Effector memory CD8-positive, alpha-beta T cell (primary cell): ENCODE results near the gene BAD.
A peak's percentile ranks its signal among the peaks of the same experiment; 100 is the strongest.

Experiments used
- ATAC-seq: fragments of 150-1000 bp; cut with Tn5 transposase; replicated peaks from 2 replicates; pipeline ENCODE4 v1.10.0; 2021; ENCODE audit warnings: mild to moderate bottlenecking, moderate library complexity
- DNase-seq, 3 experiments: peaks; one replicate each; pipeline ENCODE4 v3.0.0; 2021
- H3K27ac Mint-ChIP-seq, 2 donors: one replicate each; pipeline ENCODE4 v1.8.0; 2022; ENCODE audit warnings: mild to moderate bottlenecking in 2 of 2, mixed read lengths in 2 of 2, moderate library complexity in 2 of 2
- H3K27me3 Mint-ChIP-seq, 2 donors: one replicate each; pipeline ENCODE4 v1.8.0; 2022; ENCODE audit warnings: mixed read lengths in 2 of 2
- H3K36me3 Mint-ChIP-seq: one replicate; pipeline ENCODE4 v1.8.0; 2022; ENCODE audit warnings: mild to moderate bottlenecking, moderate library complexity, mixed read lengths; ENCODE audit not compliant: insufficient read depth
- H3K4me1 Mint-ChIP-seq, 2 donors: one replicate each; pipeline ENCODE4 v1.8.0; 2022; ENCODE audit warnings: low read depth in 2 of 2, mixed read lengths in 2 of 2
- H3K4me3 Mint-ChIP-seq, 2 donors: one replicate each; pipeline ENCODE4 v1.8.0; 2022; ENCODE audit warnings: mild to moderate bottlenecking in 2 of 2, mixed read lengths in 2 of 2, moderate library complexity in 2 of 2
- H3K9me3 Mint-ChIP-seq, 2 donors: one replicate each; pipeline ENCODE4 v1.8.0; 2022; ENCODE audit warnings: mixed read lengths in 2 of 2

The BAD gene

DNA sequence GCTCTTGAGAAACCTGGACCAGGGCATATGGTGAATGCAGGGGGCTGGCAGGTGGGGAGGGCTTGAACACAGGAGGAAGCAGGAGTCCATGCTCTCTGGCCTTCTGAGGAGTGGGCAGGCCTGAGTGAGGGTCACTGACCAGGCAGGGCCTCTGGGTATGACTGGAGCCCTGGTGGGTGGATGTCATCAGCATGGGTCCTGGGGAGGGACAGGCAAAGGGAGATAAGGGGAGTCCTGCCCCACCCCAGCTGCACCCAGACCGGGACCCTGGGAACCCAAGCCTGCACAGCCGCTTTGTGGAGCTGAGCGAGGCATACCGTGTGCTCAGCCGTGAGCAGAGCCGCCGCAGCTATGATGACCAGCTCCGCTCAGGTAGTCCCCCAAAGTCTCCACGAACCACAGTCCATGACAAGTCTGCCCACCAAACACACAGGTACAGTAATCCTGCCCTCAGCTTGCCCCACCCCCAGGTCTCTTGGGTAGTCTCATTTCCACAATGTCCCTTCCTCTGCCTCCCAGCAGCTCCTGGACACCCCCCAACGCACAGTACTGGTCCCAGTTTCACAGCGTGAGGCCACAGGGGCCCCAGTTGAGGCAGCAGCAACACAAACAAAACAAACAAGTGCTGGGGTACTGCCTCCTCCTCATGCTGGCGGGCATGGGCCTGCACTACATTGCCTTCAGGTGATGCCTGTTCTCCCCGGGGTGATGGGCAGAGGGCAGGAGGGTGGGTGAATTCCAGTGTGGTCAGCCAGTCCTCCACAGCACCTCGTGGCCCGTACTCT, 52.1 kb downstream of the BAD start:
- no peak for DNase-seq
- peak overlapping the region; percentile 61 to 91 for H3K4me3 Mint-ChIP-seq
- no peaks in the 10 kb centered on the region for H3K9me3 Mint-ChIP-seq
- peaks cover 13% of the 10 kb centered on the region for H3K36me3 Mint-ChIP-seq
- H3K27me3 Mint-ChIP-seq = no peaks in the 10 kb centered on the region
- H3K4me1 Mint-ChIP-seq = peaks cover 31 to 33% of the 10 kb centered on the region in 2 donors
- H3K27ac Mint-ChIP-seq = peak overlapping the region in 1 of 2 donors; percentile 49
- ATAC-seq = no peak

DNA sequence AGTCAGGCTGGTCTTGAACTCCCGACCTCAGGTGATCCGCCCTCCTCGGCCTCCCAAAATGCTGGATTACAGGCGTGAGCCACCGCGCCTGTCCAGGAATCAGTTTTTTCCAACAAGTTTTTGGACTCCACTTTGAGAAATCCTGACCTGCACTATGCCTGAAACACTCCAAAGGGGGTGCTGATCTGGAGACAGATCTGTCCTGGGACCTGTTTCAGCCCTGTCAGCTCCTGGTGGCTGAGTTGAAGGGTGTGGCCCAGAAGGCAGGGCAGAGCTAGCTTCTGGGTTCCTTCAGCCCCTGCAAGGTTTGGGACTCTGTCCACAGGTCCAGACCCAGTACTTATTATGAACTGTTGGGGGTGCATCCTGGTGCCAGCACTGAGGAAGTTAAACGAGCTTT, 52.9 kb downstream of the BAD start:
- peaks cover 39 to 41% of the 10 kb centered on the region in 2 donors for H3K4me1 Mint-ChIP-seq
- no peak for ATAC-seq
- peaks cover 16% of the 10 kb centered on the region for H3K36me3 Mint-ChIP-seq
- no peak for DNase-seq
- no peaks in the 10 kb centered on the region for H3K27me3 Mint-ChIP-seq
- H3K4me3 Mint-ChIP-seq = peak overlapping the region; percentile 91 to 93
- H3K9me3 Mint-ChIP-seq = no peaks in the 10 kb centered on the region
- H3K27ac Mint-ChIP-seq = peak overlapping the region in 1 of 2 donors; percentile 38

DNA sequence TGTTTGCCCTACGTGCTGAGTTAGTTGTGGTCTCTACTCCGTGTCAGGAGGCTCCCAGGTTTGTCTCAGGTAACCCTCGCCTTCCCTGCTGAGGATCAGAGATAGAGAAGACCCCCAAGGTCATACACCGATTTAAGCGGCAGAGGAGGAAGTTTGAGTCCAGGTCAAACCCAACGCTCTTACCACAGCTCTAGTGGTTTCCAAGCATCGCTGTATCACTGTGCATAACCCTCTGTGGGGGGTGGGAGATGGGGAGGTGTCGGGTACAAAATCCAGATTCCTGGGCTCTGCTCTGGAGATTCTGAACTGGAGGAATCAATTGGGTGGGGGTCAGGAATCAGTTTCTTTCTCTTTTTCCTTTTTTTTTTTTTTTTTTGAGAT, 53.5 kb downstream of the BAD start:
- ATAC-seq (no peak), DNase-seq (no peak)
- Mint-ChIP-seq H3K4me3 (peak overlapping the region; percentile 91 to 93), H3K9me3 (no peaks in the 10 kb centered on the region), H3K36me3 (peaks cover 16% of the 10 kb centered on the region), H3K27me3 (no peaks in the 10 kb centered on the region), H3K27ac (peak overlapping the region; percentile 97 to 98), H3K4me1 (peaks cover 39 to 41% of the 10 kb centered on the region in 2 donors)

DNA sequence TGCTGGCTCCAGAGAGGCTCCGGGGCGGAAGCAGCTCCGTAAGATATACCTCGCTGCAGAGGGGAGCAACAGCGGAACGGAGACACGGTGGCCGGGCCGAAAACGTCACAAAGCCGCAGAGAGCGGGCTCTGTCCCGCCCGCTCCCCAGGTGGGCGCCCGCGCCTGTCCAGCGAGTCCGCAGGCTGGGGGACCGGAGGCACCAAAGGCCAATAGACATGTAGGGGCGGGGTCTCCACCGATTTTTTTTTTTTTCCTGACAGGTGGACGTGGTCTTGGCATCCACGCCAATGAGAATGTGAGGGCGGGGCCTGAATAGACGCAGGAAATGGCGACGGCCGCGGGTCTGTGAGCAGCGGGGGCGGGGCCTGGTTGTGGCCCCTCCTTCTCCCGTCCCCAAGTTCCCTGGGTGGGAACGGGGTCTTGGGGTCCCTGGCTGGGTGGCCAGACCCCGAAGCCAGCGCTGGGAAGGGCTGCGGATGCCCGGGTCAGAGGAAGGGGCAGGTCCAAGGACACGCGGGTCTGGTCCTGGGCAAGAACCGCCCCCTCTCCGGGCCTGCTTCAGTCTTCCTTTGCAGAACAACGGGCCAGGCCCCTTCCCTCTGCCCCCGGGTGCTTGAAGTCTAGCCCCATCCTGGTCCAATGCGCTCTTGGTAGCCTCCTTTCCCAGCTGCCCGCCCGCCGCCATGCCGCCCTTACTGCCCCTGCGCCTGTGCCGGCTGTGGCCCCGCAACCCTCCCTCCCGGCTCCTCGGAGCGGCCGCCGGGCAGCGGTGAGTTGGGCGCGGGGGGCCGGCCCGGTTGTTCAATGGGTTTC, 54.1 kb downstream of the BAD start, which contains the start of gene DNAJC4:
Gene DNAJC4 (plus strand): TSS at position 378 of the 814 bp plus-strand sequence. CDS start 307 bp downstream, at position 685.
- DNase-seq = peak; percentile 83 to 86 (median 85)
- no peaks in the 10 kb centered on the region for H3K27me3 Mint-ChIP-seq
- peaks cover 16% of the 10 kb centered on the region for H3K36me3 Mint-ChIP-seq
- no peaks in the 10 kb centered on the region for H3K9me3 Mint-ChIP-seq
- H3K27ac Mint-ChIP-seq = peak within 1 kb of the TSS; percentile 97 to 98
- peak within 1 kb of the TSS; percentile 91 to 93 for H3K4me3 Mint-ChIP-seq
- peaks cover 37 to 38% of the 10 kb centered on the region in 2 donors for H3K4me1 Mint-ChIP-seq
- peak; percentile 50 for ATAC-seq

DNA sequence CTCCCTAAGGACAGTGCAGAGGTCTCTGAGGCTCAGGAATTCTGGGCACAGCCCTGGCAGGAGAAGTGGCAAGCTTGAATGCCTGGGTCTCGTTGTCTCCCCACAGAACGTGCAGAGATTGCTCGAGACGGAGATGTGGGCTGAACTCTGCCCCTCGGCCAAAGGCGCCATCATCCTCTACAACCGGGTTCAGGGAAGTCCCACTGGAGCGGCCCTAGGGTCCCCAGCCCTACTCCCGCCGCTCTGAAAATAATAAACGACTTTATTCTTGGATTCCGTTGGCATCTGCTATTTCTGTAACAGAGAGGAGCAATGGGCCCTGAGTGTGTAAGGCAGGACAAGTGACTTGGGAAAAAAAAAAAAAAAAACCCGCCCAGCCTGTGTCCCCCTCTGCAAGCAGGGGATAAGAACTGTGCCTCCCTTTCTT, 54.7 kb downstream of the BAD start:
- Mint-ChIP-seq H3K4me3 (peak overlapping the region; percentile 91 to 93), H3K4me1 (peaks cover 37 to 39% of the 10 kb centered on the region in 2 donors), H3K36me3 (peaks cover 16% of the 10 kb centered on the region), H3K27ac (peak overlapping the region; percentile 97 to 98), H3K27me3 (no peaks in the 10 kb centered on the region), H3K9me3 (no peaks in the 10 kb centered on the region)
- ATAC-seq = no peak
- DNase-seq = no peak

DNA sequence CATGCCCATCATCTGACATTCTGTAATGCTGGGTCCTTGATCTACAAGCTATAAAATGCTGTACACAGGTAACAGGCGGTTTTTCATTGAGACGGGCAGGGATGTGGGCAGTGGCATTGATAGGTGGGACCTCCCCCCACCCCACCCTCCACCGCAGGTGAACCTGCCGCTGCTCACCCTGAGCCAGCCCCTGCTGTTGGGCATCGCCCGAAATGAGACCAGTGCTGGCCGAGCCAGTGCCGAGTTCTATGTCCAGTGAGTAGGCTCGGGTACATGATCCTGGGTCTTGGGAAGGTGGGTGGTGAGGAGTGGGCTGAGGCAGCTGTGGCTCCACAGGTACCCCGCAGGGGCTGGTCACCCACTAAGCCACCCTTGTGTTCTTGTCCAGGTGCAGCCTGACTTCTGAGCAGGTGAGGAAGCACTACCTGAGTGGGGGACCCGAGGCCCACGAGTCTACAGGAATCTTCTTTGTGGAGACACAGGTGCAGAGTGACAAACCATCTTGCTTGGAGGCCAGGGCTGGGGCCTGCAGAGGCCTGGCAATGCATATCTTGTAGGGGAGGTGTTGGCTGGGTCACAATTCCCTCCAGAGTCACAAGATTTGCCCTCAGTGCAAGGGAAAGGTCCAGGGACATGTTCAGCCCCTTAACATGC, 55.2 kb downstream of the BAD start:
- no peaks in the 10 kb centered on the region for H3K27me3 Mint-ChIP-seq
- H3K4me3 Mint-ChIP-seq = peak overlapping the region; percentile 91 to 93
- H3K9me3 Mint-ChIP-seq = no peaks in the 10 kb centered on the region
- H3K36me3 Mint-ChIP-seq = peaks cover 19% of the 10 kb centered on the region
- ATAC-seq (no peak), DNase-seq (no peak)
- peak overlapping the region; percentile 97 to 98 for H3K27ac Mint-ChIP-seq
- peaks cover 37 to 40% of the 10 kb centered on the region in 2 donors for H3K4me1 Mint-ChIP-seq

DNA sequence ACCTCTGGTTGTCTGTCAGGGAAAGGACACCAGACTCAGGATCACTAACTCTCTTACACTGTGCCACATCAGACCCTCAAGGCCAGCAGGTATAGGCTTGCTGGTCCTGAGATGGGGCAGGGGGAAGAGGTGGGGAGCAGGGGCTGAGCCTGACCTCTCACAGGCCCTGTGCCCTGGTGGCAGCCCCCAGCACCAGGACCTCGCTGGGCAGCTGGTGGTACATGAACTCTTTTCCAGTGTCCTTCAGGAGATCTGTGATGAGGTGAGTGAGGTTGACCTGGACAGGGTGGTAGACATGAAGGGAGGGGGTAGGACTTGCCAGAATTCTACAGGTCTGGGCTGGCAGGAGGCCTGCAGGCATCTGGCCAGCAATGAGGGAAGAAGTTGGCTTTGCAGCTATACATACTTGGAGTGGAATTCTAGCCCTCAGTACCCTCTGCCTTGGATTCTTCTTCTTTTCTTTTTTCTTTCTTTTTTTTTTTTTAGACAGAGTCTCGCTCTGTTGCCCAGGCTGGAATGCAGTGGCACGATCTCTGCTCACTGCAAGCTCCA, 57.0 kb downstream of the BAD start:
- H3K36me3 Mint-ChIP-seq = peaks cover 31% of the 10 kb centered on the region
- H3K4me1 Mint-ChIP-seq = peaks cover 28 to 36% of the 10 kb centered on the region in 2 donors
- DNase-seq (no peak), ATAC-seq (no peak)
- no peaks in the 10 kb centered on the region for H3K9me3 Mint-ChIP-seq
- H3K4me3 Mint-ChIP-seq = peak overlapping the region; percentile 85 to 87
- no peaks in the 10 kb centered on the region for H3K27me3 Mint-ChIP-seq
- H3K27ac Mint-ChIP-seq = peak overlapping the region; percentile 87 to 94

DNA sequence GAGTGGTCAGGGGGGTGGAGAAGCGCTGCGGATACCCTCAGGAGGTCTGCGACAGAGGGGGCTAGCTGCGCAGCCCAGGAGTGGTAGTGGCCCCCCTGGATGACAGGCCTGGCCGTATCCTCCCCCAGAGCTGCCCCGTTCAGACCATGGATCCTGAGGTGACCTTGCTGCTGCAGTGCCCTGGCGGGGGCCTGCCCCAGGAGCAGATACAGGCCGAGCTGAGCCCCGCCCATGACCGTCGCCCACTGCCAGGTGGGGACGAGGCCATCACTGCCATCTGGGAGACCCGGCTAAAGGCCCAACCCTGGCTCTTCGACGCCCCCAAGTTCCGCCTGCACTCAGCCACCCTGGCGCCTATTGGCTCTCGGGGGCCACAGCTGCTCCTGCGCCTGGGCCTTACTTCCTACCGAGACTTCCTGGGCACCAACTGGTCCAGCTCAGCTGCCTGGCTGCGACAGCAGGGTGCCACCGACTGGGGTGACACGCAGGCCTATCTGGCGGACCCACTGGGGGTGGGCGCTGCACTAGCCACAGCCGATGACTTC, 57.9 kb downstream of the BAD start:
- Mint-ChIP-seq H3K27me3 (no peaks in the 10 kb centered on the region), H3K4me3 (peak overlapping the region; percentile 85 to 87), H3K36me3 (peaks cover 35% of the 10 kb centered on the region), H3K27ac (peak overlapping the region; percentile 87 to 94), H3K4me1 (peaks cover 27 to 31% of the 10 kb centered on the region in 2 donors), H3K9me3 (no peaks in the 10 kb centered on the region)
- peak; percentile 49 for ATAC-seq
- DNase-seq = peak; percentile 49 to 55 (median 50)

DNA sequence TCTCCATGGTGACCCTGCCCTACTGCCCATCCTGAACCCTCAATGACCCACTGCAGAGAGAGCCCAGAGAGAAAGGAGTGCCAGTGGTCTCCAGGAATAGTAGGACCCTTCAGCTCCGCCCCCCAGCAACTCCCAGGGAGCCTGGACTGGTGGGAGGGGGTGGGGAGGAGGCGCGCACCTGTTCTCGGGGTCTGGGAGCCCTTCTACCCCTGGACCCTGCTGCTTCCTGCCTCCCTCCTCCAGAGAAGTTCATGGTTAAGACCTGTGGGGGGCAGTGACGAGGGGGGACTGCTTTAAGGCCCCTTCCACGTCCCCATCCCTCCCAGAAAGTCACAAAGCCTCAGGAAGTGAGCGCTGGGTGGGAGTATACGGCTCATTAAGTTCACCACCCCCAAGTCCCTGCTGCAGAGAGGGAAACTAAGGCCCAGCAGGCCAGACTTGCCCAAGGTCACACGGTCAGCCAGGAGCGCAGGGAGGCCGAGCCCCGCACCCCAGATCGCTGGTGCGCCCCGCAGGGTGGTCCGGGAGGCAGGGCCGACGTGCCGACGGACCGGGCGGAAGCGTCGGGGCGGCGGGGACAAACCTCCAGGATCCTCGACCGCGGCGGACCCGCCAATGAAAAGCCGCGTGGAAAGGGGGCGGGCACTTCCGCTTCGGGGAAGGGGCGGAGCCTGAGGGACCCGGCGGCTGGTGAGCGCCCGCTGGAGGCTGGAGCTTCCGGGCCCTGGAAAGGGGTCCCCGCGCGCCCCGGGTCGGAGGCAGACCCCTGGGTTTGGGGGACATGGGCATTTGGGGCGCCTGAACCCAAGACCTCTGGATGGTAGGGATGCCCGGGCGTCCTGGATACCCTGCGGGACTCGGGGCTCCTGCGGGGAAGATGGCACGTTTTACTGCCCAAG, 58.6 kb downstream of the BAD start, which contains the start of the genes NUDT22 and TRPT1:
Gene NUDT22 (plus strand): TSS at position 667 of the 899 bp plus-strand sequence. CDS start 379 bp downstream, outside the sequence.
Gene TRPT1 (minus strand): TSS at position 579 of the 899 bp plus-strand sequence. CDS start 326 bp downstream, at position 253.
- Mint-ChIP-seq H3K27me3 (no peaks in the 10 kb centered on the region), H3K4me1 (peaks cover 24 to 31% of the 10 kb centered on the region in 2 donors), H3K36me3 (peaks cover 43% of the 10 kb centered on the region), H3K27ac (peak within 1 kb of the TSS; percentile 87 to 94), H3K4me3 (peak within 1 kb of the TSS; percentile 85 to 87), H3K9me3 (no peaks in the 10 kb centered on the region)
- DNase-seq = peak; percentile 90 to 92 (median 90)
- ATAC-seq = peak; percentile 66

DNA sequence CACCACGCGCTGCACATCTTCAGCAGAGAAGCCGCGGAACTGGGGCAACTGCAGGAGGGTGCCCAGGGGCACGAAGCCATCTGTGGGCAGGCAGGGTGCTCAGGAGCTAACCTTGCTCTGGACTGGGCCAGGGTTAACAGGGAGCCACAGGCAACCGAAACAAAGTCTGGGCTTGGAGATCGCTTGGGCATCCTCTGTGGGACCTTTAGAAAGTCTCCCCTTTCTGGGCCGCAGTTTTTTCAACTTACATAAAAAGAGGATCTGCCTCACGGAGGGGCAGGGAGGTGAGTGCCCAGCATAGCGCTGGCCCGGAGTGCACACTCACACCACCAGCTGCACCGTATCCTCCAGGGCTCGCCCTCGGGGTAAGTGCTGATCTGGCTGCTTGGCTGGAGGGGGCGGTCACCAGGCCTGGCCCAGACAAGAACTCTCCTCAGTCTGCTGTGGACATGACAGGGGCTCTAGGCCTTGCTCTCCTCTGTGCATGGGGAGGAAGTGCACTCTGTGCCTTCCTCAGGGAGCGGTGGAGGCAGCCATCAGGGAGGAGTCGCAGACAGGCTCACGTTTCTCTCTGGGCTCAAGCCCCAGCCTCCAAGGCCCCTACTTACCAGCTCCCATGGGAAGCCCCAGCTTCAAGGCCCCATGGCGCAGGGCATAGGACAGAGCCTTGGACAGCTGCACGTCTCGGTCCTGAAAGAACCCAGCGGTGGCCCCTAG, 59.4 kb downstream of the BAD start:
- Mint-ChIP-seq H3K27ac (peak overlapping the region in 1 of 2 donors; percentile 94), H3K4me1 (peaks cover 21 to 30% of the 10 kb centered on the region in 2 donors), H3K27me3 (no peaks in the 10 kb centered on the region), H3K9me3 (no peaks in the 10 kb centered on the region), H3K36me3 (peaks cover 42% of the 10 kb centered on the region), H3K4me3 (peak overlapping the region; percentile 85 to 87)
- ATAC-seq = no peak
- DNase-seq = no peak

DNA sequence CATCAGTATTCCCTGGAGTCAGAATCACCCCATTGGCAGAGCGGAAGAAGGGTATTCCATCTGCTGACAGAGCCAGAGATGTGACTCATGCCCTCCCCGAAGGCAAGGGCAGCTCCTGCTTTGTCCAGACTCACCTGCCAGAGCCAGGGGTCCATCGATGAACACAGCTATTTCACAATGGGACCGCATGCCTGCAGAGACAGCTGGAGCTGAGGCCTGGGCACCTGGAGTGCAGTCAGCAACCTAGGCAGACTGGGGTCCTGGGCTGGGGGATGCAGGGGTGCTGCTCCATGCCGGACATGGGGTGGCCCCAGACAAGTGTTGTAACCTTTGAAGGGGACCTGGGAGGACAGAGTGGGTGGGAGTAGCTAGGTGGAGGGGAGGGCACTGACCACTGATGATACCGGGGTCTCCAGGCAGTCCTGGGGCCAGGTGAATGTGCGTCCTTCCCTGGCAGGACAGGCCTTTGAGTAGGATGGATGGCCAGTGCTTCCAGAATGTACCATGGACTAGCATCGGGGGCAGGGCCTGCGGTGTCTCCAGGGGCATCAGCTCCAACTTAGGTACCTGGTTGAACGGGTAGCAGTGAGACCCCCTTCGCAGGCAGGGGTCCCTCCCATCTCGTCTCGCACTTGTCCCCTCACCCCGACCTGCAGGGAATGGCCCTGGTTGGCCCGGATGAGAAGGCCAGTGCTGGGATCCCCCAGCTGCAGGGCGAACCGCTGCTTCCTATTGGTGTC, 60.1 kb downstream of the BAD start:
- Mint-ChIP-seq H3K27ac (no peak overlapping the region), H3K4me3 (peak overlapping the region; percentile 85 to 87), H3K9me3 (no peaks in the 10 kb centered on the region), H3K36me3 (peaks cover 44% of the 10 kb centered on the region), H3K4me1 (peaks cover 14 to 23% of the 10 kb centered on the region in 2 donors), H3K27me3 (no peaks in the 10 kb centered on the region)
- DNase-seq = no peak
- no peak for ATAC-seq
